C4-2B (cell line): ENCODE measurements around the gene GPX2.

Experiments
- CTCF ChIP-seq: fragments of 450-650 bp; conservative IDR thresholded peaks from 2 replicates; pipeline ENCODE4 v1.5.1; 2017; ENCODE audit warnings: mild to moderate bottlenecking
- ZFX ChIP-seq: fragments of 450-650 bp; IDR thresholded peaks from 2 replicates; pipeline ENCODE4 v1.6.1; 2017

DNA sequence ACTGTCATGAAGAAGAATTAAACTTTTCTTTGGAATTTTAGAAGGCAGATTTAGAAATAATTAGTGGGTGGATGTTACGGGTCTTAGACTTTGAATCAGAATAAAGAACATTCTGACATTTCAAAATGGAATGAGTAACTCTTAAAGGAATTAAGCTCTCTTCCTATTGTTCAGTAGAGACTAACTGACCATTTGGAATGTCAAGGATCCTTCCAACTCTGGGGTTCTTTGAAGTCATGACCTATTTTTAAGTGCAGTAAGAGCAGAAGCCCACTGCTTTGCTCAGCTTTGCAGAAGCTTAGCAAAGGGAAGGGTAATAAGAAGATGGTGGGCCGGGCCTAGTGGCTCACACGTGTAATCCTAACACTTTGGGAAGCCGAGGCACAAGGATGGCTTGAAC is 24.3 kb downstream of the GPX2 start:
- TF ChIP-seq CTCF: no peak
- no peak for TF ChIP-seq ZFX
